Measurements from ENCODE around the gene ATP6V0D1. TPM values are rescaled to one million over a fixed set of nuclear protein-coding genes. Genes with fewer than 3 reads are reported as not detected.
A peak's percentile ranks its signal among the peaks of the same experiment; 100 is the strongest.

Gene ATP6V0D1
- polyA plus RNA-seq, 4 donors = 98.8 to 158 (median 137) TPM

DNA sequence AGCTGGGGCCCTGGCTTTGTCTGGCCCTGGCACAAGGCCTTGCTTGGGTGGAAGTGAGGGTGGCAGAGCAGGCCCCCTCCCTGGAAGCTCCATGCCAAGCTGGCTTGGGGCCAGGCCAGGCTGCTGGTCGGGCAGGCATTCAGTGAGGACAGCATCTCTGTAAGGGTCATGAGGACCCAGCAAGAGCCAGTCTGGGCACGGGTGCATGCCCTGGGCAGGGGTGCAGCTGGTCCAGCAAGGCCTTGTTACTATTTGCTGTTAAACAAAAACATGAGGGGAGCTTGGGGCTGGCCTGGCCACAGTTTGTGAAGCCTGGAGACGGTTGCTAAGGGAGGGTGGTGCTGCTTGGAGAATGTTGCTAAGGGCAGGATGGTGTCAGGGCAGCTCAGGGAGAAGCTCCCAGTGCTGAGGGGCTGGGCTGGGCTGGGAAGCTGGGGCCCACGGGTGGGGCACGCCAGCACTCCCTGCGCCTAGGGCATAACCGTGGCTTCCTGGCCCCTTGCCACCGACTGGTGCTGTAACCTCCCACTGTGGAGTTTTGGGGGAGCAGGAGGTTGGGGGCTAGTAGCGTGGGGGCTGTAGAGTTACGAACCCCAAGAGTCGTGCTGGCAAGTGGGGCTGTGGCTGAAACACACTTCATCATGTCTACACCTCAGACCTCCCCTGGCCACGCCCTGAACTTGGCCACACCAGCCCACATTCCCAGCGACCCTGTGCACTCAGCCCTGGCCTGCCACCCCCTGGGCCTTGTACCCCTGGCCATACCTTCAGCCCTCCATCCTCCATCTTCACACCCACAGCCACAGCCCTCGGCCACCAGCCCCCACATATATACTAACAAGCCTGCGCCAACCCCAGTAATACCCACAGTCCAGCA lies 89.3 kb downstream of the ATP6V0D1 start:
- DNase-seq = peak in 1 of 2 donors; percentile 31

DNA sequence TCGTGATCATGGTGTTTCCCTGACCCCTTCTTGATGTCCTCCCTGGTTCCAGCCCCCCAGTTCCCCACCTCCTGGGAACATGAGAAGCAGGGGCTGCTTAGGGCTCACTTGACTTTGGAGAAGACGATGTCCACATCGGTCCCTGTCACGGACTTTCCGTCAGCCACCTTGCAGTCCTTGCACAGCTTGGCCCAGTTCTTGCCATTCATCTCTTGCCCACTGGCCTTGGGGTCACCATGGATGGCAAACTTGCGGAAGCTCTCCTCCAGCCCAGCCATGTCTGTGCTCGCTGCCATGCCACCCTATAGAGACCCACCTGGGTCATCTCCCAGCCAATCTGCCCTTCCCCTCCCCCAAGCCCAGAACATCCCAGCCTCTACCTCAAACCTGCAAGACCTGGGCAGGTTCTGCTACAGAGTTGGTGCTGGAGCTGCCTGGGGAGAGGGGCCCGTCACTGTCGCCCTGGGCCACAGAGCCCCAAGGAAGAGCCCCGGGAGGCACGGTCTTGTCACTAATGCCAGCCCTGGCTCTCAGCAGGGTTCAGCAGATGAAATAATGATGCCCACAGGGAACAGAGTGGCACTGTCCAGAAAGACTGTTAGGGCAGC lies 90.0 kb downstream of the ATP6V0D1 start:
- Histone ChIP-seq H3K4me1 (ENCODE audit: control insufficient read depth in 3 of 3, insufficient read depth in 2 of 3, low read depth in 1 of 3, low read length in 2 of 3) (peaks cover 0 to 40% (median 15%) of the 10 kb centered on the region in 3 donors), H3K27me3 (ENCODE audit: control insufficient read depth in 3 of 3, insufficient read depth in 3 of 3, low read length in 3 of 3) (peaks cover 0 to 19% (median 0%) of the 10 kb centered on the region in 3 donors), H3K4me3 (ENCODE audit: low read depth in 1 of 3, low read length in 3 of 3) (no peak overlapping the region), H3K27ac (ENCODE audit: low read depth in 1 of 3, low read length in 2 of 3) (no peak overlapping the region), H3K36me3 (ENCODE audit: control insufficient read depth in 3 of 3, insufficient read depth in 2 of 3, low read depth in 1 of 3, low read length in 3 of 3) (peaks cover 0 to 34% (median 0%) of the 10 kb centered on the region in 3 donors), H3K9me3 (ENCODE audit: control insufficient read depth in 2 of 2, insufficient read depth in 1 of 2, low read depth in 1 of 2, low read length in 1 of 2) (no peaks in the 10 kb centered on the region)
- WGBS, 3 donors = 89 to 93% (median 93%) methylated on average over 11 of the region's 11 CpGs
- FAIRE-seq (no peak), DNase-seq (no peak)

More for the DNA sequence above, 89.3 kb downstream of the ATP6V0D1 start:
- Histone ChIP-seq H3K36me3 (ENCODE audit: control insufficient read depth in 3 of 3, insufficient read depth in 2 of 3, low read depth in 1 of 3, low read length in 3 of 3) (peaks cover 0 to 34% (median 0%) of the 10 kb centered on the region in 3 donors), H3K9me3 (ENCODE audit: control insufficient read depth in 2 of 2, insufficient read depth in 1 of 2, low read depth in 1 of 2, low read length in 1 of 2) (no peaks in the 10 kb centered on the region), H3K27ac (ENCODE audit: low read depth in 1 of 3, low read length in 2 of 3) (peak overlapping the region in 2 of 3 donors; percentile 11 to 56), H3K27me3 (ENCODE audit: control insufficient read depth in 3 of 3, insufficient read depth in 3 of 3, low read length in 3 of 3) (peaks cover 0 to 19% (median 0%) of the 10 kb centered on the region in 3 donors), H3K4me3 (ENCODE audit: low read depth in 1 of 3, low read length in 3 of 3) (peak overlapping the region in 1 of 3 donors; percentile 59), H3K4me1 (ENCODE audit: control insufficient read depth in 3 of 3, insufficient read depth in 2 of 3, low read depth in 1 of 3, low read length in 2 of 3) (peaks cover 0 to 47% (median 21%) of the 10 kb centered on the region in 3 donors)
- FAIRE-seq = no peak
- WGBS, 3 donors = 48 to 59% (median 51%) methylated on average over 14 to 15 of the region's 15 CpGs

DNA sequence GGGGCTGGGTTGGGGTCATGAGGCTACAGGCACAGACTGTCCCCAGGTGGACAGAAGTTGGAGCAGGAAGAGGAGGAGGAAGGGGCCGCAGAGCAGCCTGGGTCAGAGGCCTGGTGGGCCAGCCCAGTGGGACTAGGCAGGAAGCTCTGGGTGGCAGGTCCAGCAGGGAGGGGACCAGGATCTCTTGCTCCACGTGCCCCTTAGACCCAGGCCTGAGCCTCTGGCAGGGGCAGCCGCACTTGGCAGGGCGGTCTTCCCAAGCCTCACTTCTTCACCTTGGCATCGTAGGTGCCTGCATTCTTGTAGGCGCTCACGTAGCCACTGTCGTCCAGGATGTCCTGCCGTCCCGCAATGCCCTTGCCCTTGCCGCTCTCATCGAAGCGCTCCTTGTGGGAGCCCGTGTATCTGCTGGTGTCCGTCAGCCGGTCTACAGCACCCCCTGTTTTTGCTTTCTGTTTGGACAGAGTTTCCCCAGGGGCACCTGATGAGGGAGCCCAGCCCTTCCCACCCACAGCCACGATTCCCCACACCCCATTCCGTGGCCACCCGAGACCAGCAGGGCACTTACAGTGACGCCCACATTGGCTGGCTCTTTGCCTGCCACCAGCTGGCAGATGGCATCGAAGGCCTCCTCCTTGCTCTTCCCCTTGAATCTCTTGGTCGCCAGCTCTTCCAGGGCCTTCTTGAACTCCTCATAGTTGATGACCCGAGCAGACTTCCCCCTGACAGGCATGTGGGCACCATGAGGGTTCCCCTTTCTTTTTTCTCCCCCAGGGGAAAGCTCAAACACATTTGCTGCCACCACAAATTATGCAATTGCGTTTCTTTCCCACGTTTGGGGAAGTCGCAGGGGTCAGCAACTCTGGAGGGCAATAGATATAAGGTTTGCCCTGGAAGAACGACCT lies 90.8 kb downstream of the ATP6V0D1 start:
- 77 to 81% (median 81%) methylated on average over 27 of the region's 27 CpGs for WGBS, 3 donors
- no peak for DNase-seq
- FAIRE-seq = no peak

DNA sequence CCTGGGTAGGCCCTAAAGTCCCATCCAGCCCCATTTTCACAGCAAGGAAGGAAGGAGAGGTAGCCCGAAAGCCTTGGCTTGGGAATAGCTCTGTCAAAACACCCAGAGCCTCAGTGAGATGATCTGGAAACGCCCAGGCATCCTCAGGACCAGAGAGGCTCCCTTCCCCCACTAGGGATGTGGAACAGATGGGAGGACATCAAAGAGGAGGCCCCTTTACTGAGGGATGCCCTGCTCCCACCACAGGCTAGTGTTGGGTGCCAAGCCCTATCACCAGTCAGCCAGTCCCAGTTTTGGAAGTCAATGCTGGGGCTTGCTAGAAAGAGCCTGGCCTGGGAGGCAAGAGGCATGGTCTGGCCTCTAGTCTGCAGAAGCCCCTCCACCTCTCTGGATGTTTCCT lies 92.4 kb downstream of the ATP6V0D1 start:
- Histone ChIP-seq H3K4me1 (ENCODE audit: control insufficient read depth in 3 of 3, insufficient read depth in 2 of 3, low read depth in 1 of 3, low read length in 2 of 3) (peaks cover 0 to 22% (median 6%) of the 10 kb centered on the region in 3 donors), H3K4me3 (ENCODE audit: low read depth in 1 of 3, low read length in 3 of 3) (no peak overlapping the region), H3K9me3 (ENCODE audit: control insufficient read depth in 2 of 2, insufficient read depth in 1 of 2, low read depth in 1 of 2, low read length in 1 of 2) (no peaks in the 10 kb centered on the region), H3K36me3 (ENCODE audit: control insufficient read depth in 3 of 3, insufficient read depth in 2 of 3, low read depth in 1 of 3, low read length in 3 of 3) (peaks cover 0 to 34% (median 0%) of the 10 kb centered on the region in 3 donors), H3K27me3 (ENCODE audit: control insufficient read depth in 3 of 3, insufficient read depth in 3 of 3, low read length in 3 of 3) (peaks cover 0 to 4% (median 0%) of the 10 kb centered on the region in 3 donors), H3K27ac (ENCODE audit: low read depth in 1 of 3, low read length in 2 of 3) (no peak overlapping the region)
- WGBS, 3 donors = 85 to 96% (median 95%) methylated on average over 2 of the region's 2 CpGs
- no peak for DNase-seq
- FAIRE-seq = no peak

More for the DNA sequence above, 90.8 kb downstream of the ATP6V0D1 start:
- peaks cover 0 to 15% (median 0%) of the 10 kb centered on the region in 3 donors for H3K27me3 ChIP-seq (ENCODE audit: control insufficient read depth in 3 of 3, insufficient read depth in 3 of 3, low read length in 3 of 3)
- H3K4me1 ChIP-seq (ENCODE audit: control insufficient read depth in 3 of 3, insufficient read depth in 2 of 3, low read depth in 1 of 3, low read length in 2 of 3) = peaks cover 0 to 32% (median 9%) of the 10 kb centered on the region in 3 donors
- H3K27ac ChIP-seq (ENCODE audit: low read depth in 1 of 3, low read length in 2 of 3) = no peak overlapping the region
- H3K9me3 ChIP-seq (ENCODE audit: control insufficient read depth in 2 of 2, insufficient read depth in 1 of 2, low read depth in 1 of 2, low read length in 1 of 2) = no peaks in the 10 kb centered on the region
- no peak overlapping the region for H3K4me3 ChIP-seq (ENCODE audit: low read depth in 1 of 3, low read length in 3 of 3)
- H3K36me3 ChIP-seq (ENCODE audit: control insufficient read depth in 3 of 3, insufficient read depth in 2 of 3, low read depth in 1 of 3, low read length in 3 of 3) = peaks cover 0 to 34% (median 0%) of the 10 kb centered on the region in 3 donors

DNA sequence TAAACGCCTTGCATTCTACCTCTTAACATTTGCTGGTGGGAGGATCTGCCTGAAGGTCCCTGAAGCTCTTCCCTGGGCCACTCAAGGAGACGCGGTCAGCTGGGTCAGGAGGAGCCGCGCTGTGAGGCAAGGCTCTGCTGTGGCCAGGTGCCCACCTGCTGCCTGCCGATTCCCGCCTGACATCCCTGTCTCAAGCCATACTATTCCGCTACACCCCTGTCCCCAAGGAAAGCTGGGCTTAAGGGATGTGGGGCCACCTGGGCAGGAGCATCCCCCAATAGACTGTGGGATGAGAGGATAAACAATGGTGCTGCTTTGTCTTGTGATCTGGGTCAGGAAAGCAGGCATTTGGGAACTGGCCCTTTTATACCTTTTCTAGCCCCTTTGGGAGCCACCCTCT lies 92.8 kb downstream of the ATP6V0D1 start:
- Histone ChIP-seq H3K27me3 (ENCODE audit: control insufficient read depth in 3 of 3, insufficient read depth in 3 of 3, low read length in 3 of 3) (peaks cover 0 to 3% (median 0%) of the 10 kb centered on the region in 3 donors), H3K4me3 (ENCODE audit: low read depth in 1 of 3, low read length in 3 of 3) (no peak overlapping the region), H3K27ac (ENCODE audit: low read depth in 1 of 3, low read length in 2 of 3) (no peak overlapping the region), H3K36me3 (ENCODE audit: control insufficient read depth in 3 of 3, insufficient read depth in 2 of 3, low read depth in 1 of 3, low read length in 3 of 3) (peaks cover 0 to 34% (median 0%) of the 10 kb centered on the region in 3 donors), H3K4me1 (ENCODE audit: control insufficient read depth in 3 of 3, insufficient read depth in 2 of 3, low read depth in 1 of 3, low read length in 2 of 3) (peaks cover 0 to 20% (median 3%) of the 10 kb centered on the region in 3 donors), H3K9me3 (ENCODE audit: control insufficient read depth in 2 of 2, insufficient read depth in 1 of 2, low read depth in 1 of 2, low read length in 1 of 2) (no peaks in the 10 kb centered on the region)
- FAIRE-seq (no peak), DNase-seq (no peak)
- 92% methylated on average over 8 of the region's 8 CpGs for WGBS, 3 donors

Other genes starting within 250 kb of the ATP6V0D1 start
- gene FHOD1, start 233.7 kb downstream of the ATP6V0D1 start, polyA plus RNA-seq = 10 to 100 TPM; 12.4 to 19.7 (median 15.8) TPM
- under 1 TPM in 3 of 4 donors, not detected in 1; 0.39 to 0.78 (median 0.54) TPM for gene SLC9A5, start 232.2 kb downstream of the ATP6V0D1 start, polyA plus RNA-seq
- 1 to 10 TPM; 1.6 to 7.9 (median 4.9) TPM for gene PLEKHG4, start 201.6 kb downstream of the ATP6V0D1 start, polyA plus RNA-seq
- under 1 TPM in 2 of 4 donors, not detected in 2; 0.01 to 0.19 TPM for gene KCTD19, start 154.4 kb downstream of the ATP6V0D1 start, polyA plus RNA-seq
- gene LRRC36, start 154.3 kb downstream of the ATP6V0D1 start, polyA plus RNA-seq = 1 to 10 TPM in 1 of 4 donors, under 1 TPM in 1, not detected in 2; 0.87 to 1.9 TPM
- gene TPPP3, start 87.7 kb downstream of the ATP6V0D1 start, polyA plus RNA-seq = 10 to 100 TPM; 10.3 to 34.8 (median 22.2) TPM
- gene ZDHHC1, start 64.7 kb downstream of the ATP6V0D1 start, polyA plus RNA-seq = 1 to 10 TPM in 3 of 4 donors, not detected in 1; 1.9 to 5.3 (median 5.2) TPM
- 100 to 1,000 TPM in 2 of 4 donors, 10 to 100 TPM in 1, 1 to 10 TPM in 1; 9.7 to 166 (median 111) TPM for gene HSD11B2, start 50.0 kb downstream of the ATP6V0D1 start, polyA plus RNA-seq
- gene AGRP, start 2.4 kb upstream of the ATP6V0D1 start, polyA plus RNA-seq = under 1 TPM in 1 of 4 donors, not detected in 3; 0.10 TPM
- 10 to 100 TPM in 3 of 4 donors, 1 to 10 TPM in 1; 2.9 to 19.1 (median 10.9) TPM for gene RIPOR1, start 47.7 kb upstream of the ATP6V0D1 start, polyA plus RNA-seq
- 10 to 100 TPM; 23.5 to 45.0 (median 24.2) TPM for gene CTCF, start 81.4 kb upstream of the ATP6V0D1 start, polyA plus RNA-seq
- gene CARMIL2, start 164.0 kb upstream of the ATP6V0D1 start, polyA plus RNA-seq = 1 to 10 TPM; 1.5 to 7.6 (median 3.0) TPM
- 10 to 100 TPM in 3 of 4 donors, 1 to 10 TPM in 1; 7.2 to 31.4 (median 13.7) TPM for gene ACD, start 179.1 kb upstream of the ATP6V0D1 start, polyA plus RNA-seq
- 1 to 10 TPM; 1.0 to 6.8 (median 2.7) TPM for gene PARD6A, start 179.8 kb upstream of the ATP6V0D1 start, polyA plus RNA-seq
- 10 to 100 TPM in 3 of 4 donors, 1 to 10 TPM in 1; 4.1 to 13.2 (median 12.2) TPM for gene ENKD1, start 185.6 kb upstream of the ATP6V0D1 start, polyA plus RNA-seq
- gene C16orf86, start 185.7 kb upstream of the ATP6V0D1 start, polyA plus RNA-seq = 1 to 10 TPM in 3 of 4 donors, not detected in 1; 1.2 to 3.2 (median 1.9) TPM
- gene GFOD2, start 238.2 kb upstream of the ATP6V0D1 start, polyA plus RNA-seq = 10 to 100 TPM in 2 of 4 donors, 1 to 10 TPM in 2; 4.8 to 28.6 (median 12.0) TPM

Data from small intestine (tissue), 7 donors.